Gastrocnemius medialis (tissue), 4 donors: ENCODE measurements around the gene VPS37C.

Experiments
- CTCF ChIP-seq, 5 experiments: fragments of 450-650 bp in 3 of 5; fragments of 200-600 bp in 2 of 5; sonication (generic) in 2 of 5; IDR thresholded peaks in 4 of 5; conservative IDR thresholded peaks in 1 of 5; 1 replicate in 4 of 5; 2 replicates in 1 of 5; pipeline ENCODE4 v1.5.1; 2016 to 2019; ENCODE audit warnings: antibody characterized with exemption in 5 of 5, mild to moderate bottlenecking in 3 of 5, moderate library complexity in 3 of 5
- POLR2A ChIP-seq, 2 donors: fragments of 450-650 bp; IDR thresholded peaks; one replicate each; pipeline ENCODE4 v1.6.1; 2017; ENCODE audit warnings: antibody characterized with exemption in 2 of 2, mild to moderate bottlenecking in 2 of 2, moderate library complexity in 2 of 2

- TF ChIP-seq POLR2A (IDR thresholded peaks at IDR 0.05) (no peak), CTCF (IDR thresholded peaks at IDR 0.05 in 4 of 5, conservative IDR thresholded peaks at IDR 0.05 in 1 of 5) (no peak)
Observed at GRCh38 chr11:61158691-61159381, 2.4 kb downstream of the VPS37C start.
